Left ventricle myocardium inferior (tissue), 1 donor: Measurements from ENCODE around the gene ZNRF1. TPM values are rescaled to one million over a fixed set of nuclear protein-coding genes. Genes with fewer than 3 reads are reported as not detected.
"Not testable (repeated sequence)": the region's sequence is repeated elsewhere in the genome, so short reads cannot be mapped to it uniquely, and the experiment has no call there.

Experiments
- DNase-seq: peaks from one replicate; pipeline ENCODE4 v3.0.0-alpha.2; 2020
- H3K27ac ChIP-seq: fragments of 200-600 bp; replicated peaks from 2 replicates; pipeline ENCODE4 v1.8.0; 2021
- H3K27me3 ChIP-seq: fragments of 200-600 bp; 2 replicates; pipeline ENCODE4 v1.8.0; 2021; ENCODE audit warnings: low read depth
- H3K36me3 ChIP-seq: fragments of 200-600 bp; 2 replicates; pipeline ENCODE4 v1.8.0; 2021
- H3K4me1 ChIP-seq: fragments of 200-600 bp; 2 replicates; pipeline ENCODE4 v1.8.0; 2021
- H3K4me3 ChIP-seq: fragments of 200-600 bp; 2 replicates; pipeline ENCODE4 v1.8.0; 2021; ENCODE audit warnings: mild to moderate bottlenecking, moderate library complexity
- H3K9me3 ChIP-seq: fragments of 200-600 bp; replicated peaks from 2 replicates; pipeline ENCODE4 v1.8.0; 2021
- CTCF ChIP-seq: fragments of 200-600 bp; IDR thresholded peaks from 2 replicates; pipeline ENCODE4 v1.8.0; 2021; ENCODE audit warnings: antibody characterized with exemption, mild to moderate bottlenecking, borderline replicate concordance
- intact Hi-C: fragments of 100-400 bp; cut with micrococcal nuclease; formaldehyde crosslinking; loops from one replicate; pipeline ENCODE4 v1.11.0; 2022
- total RNA-seq: library from RNA; stranded (reverse); fragmentation: NEBNext Ultra II Directional; extraction: Animal tissue kit (Norgen Biotek cat#: 25700); gene quantifications from one replicate; pipeline ENCODE4 v1.2.1, GENCODE V29; 2021
- donor health status: DM: no; HTN: yes; CAD: no; lungs with severe emphysema.

ZNRF1 gene
- total RNA-seq, 1 donor from 2014 or later: 22.3 TPM

GRCh38 chr16:75121949-75122568 lies 123.2 kb downstream of the ZNRF1 start:
- no peaks in the 10 kb centered on the region for H3K36me3 ChIP-seq
- DNase-seq: no peak

GRCh38 chr16:75122609-75123008 lies 123.8 kb downstream of the ZNRF1 start:
- H3K4me1 ChIP-seq: no peaks in the 10 kb centered on the region
- no peak overlapping the region for H3K4me3 ChIP-seq
- intact Hi-C loops: no loop called here
- no peaks in the 10 kb centered on the region for H3K27me3 ChIP-seq
- TF ChIP-seq CTCF: no peak
- H3K9me3 ChIP-seq: peaks cover 26% of the 10 kb centered on the region
- no peak overlapping the region for H3K27ac ChIP-seq
- no peaks in the 10 kb centered on the region for H3K36me3 ChIP-seq
- no peak for DNase-seq

More at GRCh38 chr16:75121949-75122568, 123.2 kb downstream of the ZNRF1 start:
- Histone ChIP-seq H3K27me3 (no peaks in the 10 kb centered on the region), H3K4me3 (no peak overlapping the region), H3K4me1 (peaks cover 1% of the 10 kb centered on the region), H3K9me3 (peaks cover 20% of the 10 kb centered on the region), H3K27ac (no peak overlapping the region)
- TF ChIP-seq CTCF: no peak
- intact Hi-C loops: no loop called here

- H3K4me1 ChIP-seq: no peaks in the 10 kb centered on the region
- no peak overlapping the region for H3K27ac ChIP-seq
- H3K36me3 ChIP-seq: no peaks in the 10 kb centered on the region
- H3K27me3 ChIP-seq: no peaks in the 10 kb centered on the region
- DNase-seq: no peak
- intact Hi-C loops: no loop called here
- no peak overlapping the region for H3K4me3 ChIP-seq
- TF ChIP-seq CTCF: no peak
- peaks cover 10% of the 10 kb centered on the region for H3K9me3 ChIP-seq
These were observed 129.0 kb downstream of the ZNRF1 start for GRCh38 chr16:75127713-75128415.

GRCh38 chr16:75129421-75130149 lies 130.8 kb downstream of the ZNRF1 start:
- H3K36me3 ChIP-seq, H3K27me3 ChIP-seq, intact Hi-C loops, H3K4me3 ChIP-seq, H3K27ac ChIP-seq, DNase-seq, H3K4me1 ChIP-seq, H3K9me3 ChIP-seq: not testable (repeated sequence)

- H3K4me1 ChIP-seq: no peaks in the 10 kb centered on the region
- no peaks in the 10 kb centered on the region for H3K27me3 ChIP-seq
- DNase-seq: no peak
- TF ChIP-seq CTCF: peak; percentile 44
- no peak overlapping the region for H3K4me3 ChIP-seq
- H3K36me3 ChIP-seq: no peaks in the 10 kb centered on the region
- intact Hi-C loops: no loop called here
- no peak overlapping the region for H3K27ac ChIP-seq
- H3K9me3 ChIP-seq: peaks cover 10% of the 10 kb centered on the region
These were observed 131.4 kb downstream of the ZNRF1 start for GRCh38 chr16:75130150-75130771.
